ENCODE results near the gene ECPAS. TPM values are rescaled to one million over a fixed set of nuclear protein-coding genes. Genes with fewer than 3 reads are reported as not detected.
A peak's percentile ranks its signal among the peaks of the same experiment; 100 is the strongest.

ECPAS gene
- total RNA-seq, 1 donor from 2014 or later, result 113 TPM

DNA sequence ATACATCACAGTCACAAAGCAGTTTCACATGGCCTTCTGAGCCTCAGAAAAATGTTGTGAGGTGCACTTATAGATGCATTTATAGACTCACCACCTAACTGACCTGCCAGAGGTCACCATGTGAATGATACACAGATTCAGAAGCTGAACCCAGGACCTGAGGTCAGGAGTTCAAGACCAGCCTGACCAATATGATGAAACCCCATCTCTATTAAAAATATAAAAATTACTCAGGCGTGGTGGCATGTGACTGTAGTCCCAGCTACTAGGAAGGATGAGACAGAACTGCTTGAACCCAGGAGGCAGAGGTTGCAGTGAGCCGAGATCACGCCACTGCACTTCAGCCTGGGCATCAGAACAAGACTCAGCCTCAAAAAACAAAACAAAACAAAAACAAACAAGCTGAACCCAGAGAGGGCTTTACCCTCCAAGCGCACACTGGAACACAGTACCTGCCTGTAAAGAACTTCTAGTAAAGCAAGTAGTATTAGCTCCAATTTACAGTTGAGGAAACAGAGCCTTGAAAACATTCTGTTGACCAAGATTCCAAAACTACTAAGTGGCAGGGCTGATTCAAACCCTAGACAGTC is 16.3 kb downstream of the ECPAS start:
- H3K27ac Mint-ChIP-seq (ENCODE audit: unreplicated experiment), result peak overlapping the region; percentile 1

DNA sequence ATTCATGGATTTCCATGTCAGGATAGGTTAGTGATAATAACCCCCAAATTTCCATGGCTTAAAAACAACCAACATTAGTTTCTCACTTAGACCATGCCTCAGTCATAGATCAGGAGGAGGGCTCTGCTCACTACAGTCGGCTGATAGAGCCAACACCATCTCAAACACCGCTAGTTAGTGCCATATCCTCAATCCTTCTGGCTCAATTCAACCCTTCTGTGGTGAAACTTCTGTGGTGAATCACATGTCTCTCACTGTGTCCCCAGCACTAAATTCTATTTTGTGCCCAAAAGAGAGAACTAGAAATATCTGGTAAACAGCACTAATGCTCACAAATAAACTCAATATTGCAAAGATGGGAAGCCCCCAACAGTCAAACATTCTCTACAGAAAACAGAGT is 21.1 kb downstream of the ECPAS start:
- Mint-ChIP-seq H3K27me3 (ENCODE audit: low read depth) (no peaks in the 10 kb centered on the region), H3K4me3 (ENCODE audit: unreplicated experiment) (no peak overlapping the region), H3K27ac (ENCODE audit: unreplicated experiment) (no peak overlapping the region), H3K4me1 (ENCODE audit: low read depth) (peaks cover 20% of the 10 kb centered on the region), H3K36me3 (ENCODE audit: low read depth) (peaks cover 1% of the 10 kb centered on the region), H3K9me3 (ENCODE audit: low read depth) (peaks cover 14% of the 10 kb centered on the region)
- TF ChIP-seq, protein P1, sequence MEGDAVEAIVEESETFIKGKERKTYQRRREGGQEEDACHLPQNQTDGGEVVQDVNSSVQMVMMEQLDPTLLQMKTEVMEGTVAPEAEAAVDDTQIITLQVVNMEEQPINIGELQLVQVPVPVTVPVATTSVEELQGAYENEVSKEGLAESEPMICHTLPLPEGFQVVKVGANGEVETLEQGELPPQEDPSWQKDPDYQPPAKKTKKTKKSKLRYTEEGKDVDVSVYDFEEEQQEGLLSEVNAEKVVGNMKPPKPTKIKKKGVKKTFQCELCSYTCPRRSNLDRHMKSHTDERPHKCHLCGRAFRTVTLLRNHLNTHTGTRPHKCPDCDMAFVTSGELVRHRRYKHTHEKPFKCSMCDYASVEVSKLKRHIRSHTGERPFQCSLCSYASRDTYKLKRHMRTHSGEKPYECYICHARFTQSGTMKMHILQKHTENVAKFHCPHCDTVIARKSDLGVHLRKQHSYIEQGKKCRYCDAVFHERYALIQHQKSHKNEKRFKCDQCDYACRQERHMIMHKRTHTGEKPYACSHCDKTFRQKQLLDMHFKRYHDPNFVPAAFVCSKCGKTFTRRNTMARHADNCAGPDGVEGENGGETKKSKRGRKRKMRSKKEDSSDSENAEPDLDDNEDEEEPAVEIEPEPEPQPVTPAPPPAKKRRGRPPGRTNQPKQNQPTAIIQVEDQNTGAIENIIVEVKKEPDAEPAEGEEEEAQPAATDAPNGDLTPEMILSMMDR (IDR thresholded peaks at IDR 0.05), result no peak
- no peak for DNase-seq (ENCODE audit: low spot score)

More for the DNA sequence above, 16.3 kb downstream of the ECPAS start:
- Mint-ChIP-seq H3K9me3 (ENCODE audit: low read depth) (peaks cover 2% of the 10 kb centered on the region), H3K4me1 (ENCODE audit: low read depth) (peaks cover 25% of the 10 kb centered on the region), H3K36me3 (ENCODE audit: low read depth) (no peaks in the 10 kb centered on the region), H3K4me3 (ENCODE audit: unreplicated experiment) (no peak overlapping the region), H3K27me3 (ENCODE audit: low read depth) (no peaks in the 10 kb centered on the region)
- TF ChIP-seq, protein P1 (IDR thresholded peaks at IDR 0.05), result no peak
- no peak for DNase-seq (ENCODE audit: low spot score)

GRCh38 chr9:111458139-111459009 is 25.8 kb downstream of the ECPAS start:
- no peak for DNase-seq (ENCODE audit: low spot score)
- Mint-ChIP-seq H3K9me3 (ENCODE audit: low read depth) (peaks cover 12% of the 10 kb centered on the region), H3K4me3 (ENCODE audit: unreplicated experiment) (no peak overlapping the region), H3K27ac (ENCODE audit: unreplicated experiment) (no peak overlapping the region), H3K27me3 (ENCODE audit: low read depth) (no peaks in the 10 kb centered on the region), H3K4me1 (ENCODE audit: low read depth) (peaks cover 41% of the 10 kb centered on the region), H3K36me3 (ENCODE audit: low read depth) (peaks cover 1% of the 10 kb centered on the region)
- TF ChIP-seq, protein P1 (IDR thresholded peaks at IDR 0.05), result no peak

DNA sequence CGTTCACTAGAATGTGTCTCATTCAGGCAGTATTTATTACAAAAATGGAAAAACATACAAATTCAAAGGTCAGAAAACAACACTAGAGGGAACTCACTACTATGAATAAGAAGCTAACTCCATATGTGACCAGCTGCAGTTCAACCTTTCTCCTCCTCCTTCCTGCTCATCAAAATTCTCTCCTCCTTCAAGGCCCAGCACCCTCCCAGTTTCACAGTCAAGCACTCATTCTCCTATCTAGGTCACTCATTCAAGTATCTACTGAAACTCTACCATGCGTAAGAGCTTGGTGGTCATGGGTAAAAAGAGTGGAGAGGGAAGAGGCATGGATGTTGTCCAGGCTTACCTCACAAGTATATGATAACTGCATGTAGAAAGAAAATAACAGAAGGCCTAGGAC is 27.7 kb downstream of the ECPAS start:
- TF ChIP-seq, protein P1 (IDR thresholded peaks at IDR 0.05), result no peak
- Mint-ChIP-seq H3K9me3 (ENCODE audit: low read depth) (peaks cover 3% of the 10 kb centered on the region), H3K27ac (ENCODE audit: unreplicated experiment) (no peak overlapping the region), H3K4me1 (ENCODE audit: low read depth) (peaks cover 57% of the 10 kb centered on the region), H3K4me3 (ENCODE audit: unreplicated experiment) (no peak overlapping the region), H3K36me3 (ENCODE audit: low read depth) (no peaks in the 10 kb centered on the region), H3K27me3 (ENCODE audit: low read depth) (no peaks in the 10 kb centered on the region)
- no peak for DNase-seq (ENCODE audit: low spot score)

GRCh38 chr9:111455638-111456037 is 28.5 kb downstream of the ECPAS start:
- Mint-ChIP-seq H3K27me3 (ENCODE audit: low read depth) (no peaks in the 10 kb centered on the region), H3K4me1 (ENCODE audit: low read depth) (peaks cover 64% of the 10 kb centered on the region), H3K9me3 (ENCODE audit: low read depth) (peaks cover under 1% of the 10 kb centered on the region), H3K27ac (ENCODE audit: unreplicated experiment) (no peak overlapping the region), H3K4me3 (ENCODE audit: unreplicated experiment) (no peak overlapping the region), H3K36me3 (ENCODE audit: low read depth) (no peaks in the 10 kb centered on the region)
- TF ChIP-seq, protein P1 (IDR thresholded peaks at IDR 0.05), result no peak
- DNase-seq (ENCODE audit: low spot score), result no peak

Measured in chondrocyte (in vitro differentiated cells).